PFSK-1 (cell line): ENCODE measurements around the gene LRRC72.

Experiments
- FOXP2 ChIP-seq: optimal IDR thresholded peaks from 2 replicates; pipeline ENCODE3; 2011; ENCODE audit warnings: borderline replicate concordance, control low read depth, inconsistent platforms; ENCODE audit not compliant: insufficient read depth; ENCODE audit errors: extremely low read length, extremely low read depth
- POLR2AphosphoS5 ChIP-seq: IDR thresholded peaks from 2 replicates; pipeline ENCODE4 v1.6.1; 2012; ENCODE audit warnings: low read depth, mild to moderate bottlenecking, control low read depth, low read length, moderate library complexity
- SIN3A ChIP-seq: IDR thresholded peaks from 2 replicates; pipeline ENCODE4 v1.6.1; 2012; ENCODE audit warnings: mild to moderate bottlenecking, low read length, moderate library complexity, borderline replicate concordance; ENCODE audit not compliant: insufficient read depth
- TAF1 ChIP-seq: IDR thresholded peaks from 2 replicates; pipeline ENCODE4 v1.6.1; 2012; ENCODE audit warnings: low read length, control low read depth, borderline replicate concordance; ENCODE audit not compliant: insufficient read depth
- TF ChIP-seq, protein P1 (sequence below), 2 experiments: IDR thresholded peaks; 2 replicates each; pipeline versions ENCODE4 v1.6.1 to v1.8.0; 2011 to 2012; ENCODE audit warnings: low read depth in 2 of 2, low read length in 2 of 2, control low read depth in 1 of 2, inconsistent platforms in 1 of 2, mild to moderate bottlenecking in 1 of 2, moderate library complexity in 1 of 2; ENCODE audit not compliant: insufficient read depth in 1 of 2

DNA sequence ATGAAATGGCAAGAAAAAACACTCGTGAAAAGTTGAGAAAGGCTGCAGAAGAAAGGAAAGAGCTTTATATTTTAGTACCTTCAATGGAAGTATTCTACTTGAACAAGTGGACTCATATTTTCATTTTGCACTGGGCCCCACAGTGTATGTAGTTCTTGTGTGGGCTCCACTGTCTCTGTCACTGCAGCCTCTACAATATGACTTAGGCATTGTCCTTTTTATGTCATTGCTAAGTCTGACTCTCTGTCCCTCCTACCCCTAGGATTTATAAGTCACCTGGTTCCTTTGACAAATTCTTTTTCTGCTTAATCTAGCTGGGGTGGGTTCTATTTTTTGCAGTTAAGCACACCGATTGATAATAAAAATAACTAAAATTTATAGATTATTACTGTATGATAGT lies 33.4 kb upstream of the LRRC72 start:
- TF ChIP-seq POLR2AphosphoS5 = no peak
- no peak for TF ChIP-seq SIN3A
- no peak for TF ChIP-seq TAF1
- TF ChIP-seq, protein P1, sequence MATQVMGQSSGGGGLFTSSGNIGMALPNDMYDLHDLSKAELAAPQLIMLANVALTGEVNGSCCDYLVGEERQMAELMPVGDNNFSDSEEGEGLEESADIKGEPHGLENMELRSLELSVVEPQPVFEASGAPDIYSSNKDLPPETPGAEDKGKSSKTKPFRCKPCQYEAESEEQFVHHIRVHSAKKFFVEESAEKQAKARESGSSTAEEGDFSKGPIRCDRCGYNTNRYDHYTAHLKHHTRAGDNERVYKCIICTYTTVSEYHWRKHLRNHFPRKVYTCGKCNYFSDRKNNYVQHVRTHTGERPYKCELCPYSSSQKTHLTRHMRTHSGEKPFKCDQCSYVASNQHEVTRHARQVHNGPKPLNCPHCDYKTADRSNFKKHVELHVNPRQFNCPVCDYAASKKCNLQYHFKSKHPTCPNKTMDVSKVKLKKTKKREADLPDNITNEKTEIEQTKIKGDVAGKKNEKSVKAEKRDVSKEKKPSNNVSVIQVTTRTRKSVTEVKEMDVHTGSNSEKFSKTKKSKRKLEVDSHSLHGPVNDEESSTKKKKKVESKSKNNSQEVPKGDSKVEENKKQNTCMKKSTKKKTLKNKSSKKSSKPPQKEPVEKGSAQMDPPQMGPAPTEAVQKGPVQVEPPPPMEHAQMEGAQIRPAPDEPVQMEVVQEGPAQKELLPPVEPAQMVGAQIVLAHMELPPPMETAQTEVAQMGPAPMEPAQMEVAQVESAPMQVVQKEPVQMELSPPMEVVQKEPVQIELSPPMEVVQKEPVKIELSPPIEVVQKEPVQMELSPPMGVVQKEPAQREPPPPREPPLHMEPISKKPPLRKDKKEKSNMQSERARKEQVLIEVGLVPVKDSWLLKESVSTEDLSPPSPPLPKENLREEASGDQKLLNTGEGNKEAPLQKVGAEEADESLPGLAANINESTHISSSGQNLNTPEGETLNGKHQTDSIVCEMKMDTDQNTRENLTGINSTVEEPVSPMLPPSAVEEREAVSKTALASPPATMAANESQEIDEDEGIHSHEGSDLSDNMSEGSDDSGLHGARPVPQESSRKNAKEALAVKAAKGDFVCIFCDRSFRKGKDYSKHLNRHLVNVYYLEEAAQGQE (IDR thresholded peaks at IDR 0.05; ENCODE audit: insufficient read depth in 1 of 2, low read depth in 2 of 2, low read length in 2 of 2) = no peak
- TF ChIP-seq FOXP2 = no peak
